ENCODE measurements around the gene RMI1.
A peak's percentile ranks its signal among the peaks of the same experiment; 100 is the strongest.
"Not testable (repeated sequence)": the region's sequence is repeated elsewhere in the genome, so short reads cannot be mapped to it uniquely, and the experiment has no call there.

RMI1 gene

DNA sequence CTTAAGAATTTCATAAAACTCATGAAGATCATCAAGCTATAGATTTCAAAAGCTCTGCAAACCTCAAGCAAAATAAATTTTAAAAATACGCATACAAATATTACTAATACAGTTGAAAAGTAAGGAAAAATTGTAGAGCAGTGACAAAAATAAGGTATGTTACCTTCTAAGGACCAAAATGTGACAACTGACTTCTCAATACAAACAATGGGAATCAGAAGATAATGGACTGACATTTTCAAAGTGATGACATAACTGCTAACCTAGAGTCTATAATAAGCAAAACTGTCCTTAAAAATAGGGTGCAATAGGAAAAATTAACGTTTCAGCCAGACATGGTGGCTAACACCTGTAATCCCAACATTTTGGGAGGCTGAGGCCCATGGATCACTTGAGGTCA lies 27.1 kb downstream of the RMI1 start:
- no peak for DNase-seq (ENCODE audit: low read depth)

DNA sequence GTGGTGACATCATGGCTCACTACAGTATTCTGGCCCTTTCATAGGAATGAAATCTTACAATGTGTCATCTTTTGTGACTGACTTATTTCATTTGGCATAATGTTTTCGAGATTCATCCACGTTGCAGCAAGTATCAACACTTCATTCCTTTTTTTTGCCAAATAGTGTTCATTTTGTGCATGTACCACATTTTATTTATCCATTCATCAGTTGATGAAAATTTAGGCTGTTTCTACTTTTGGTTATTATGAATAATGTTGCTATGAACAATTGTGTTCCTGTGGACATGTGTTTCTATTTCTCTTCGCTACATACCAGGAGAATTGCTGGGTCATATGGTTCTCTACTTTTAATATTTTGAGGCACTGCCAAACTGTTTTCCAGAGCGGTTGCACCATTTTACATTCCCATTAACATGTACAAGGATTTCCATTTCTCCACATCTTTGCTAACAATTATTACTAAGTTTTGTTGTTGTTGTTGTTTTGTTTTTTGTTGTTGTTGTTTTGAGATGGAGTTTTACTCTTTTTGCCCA lies 43.5 kb downstream of the RMI1 start:
- DNase-seq (ENCODE audit: low read depth): peak; percentile 60

DNA sequence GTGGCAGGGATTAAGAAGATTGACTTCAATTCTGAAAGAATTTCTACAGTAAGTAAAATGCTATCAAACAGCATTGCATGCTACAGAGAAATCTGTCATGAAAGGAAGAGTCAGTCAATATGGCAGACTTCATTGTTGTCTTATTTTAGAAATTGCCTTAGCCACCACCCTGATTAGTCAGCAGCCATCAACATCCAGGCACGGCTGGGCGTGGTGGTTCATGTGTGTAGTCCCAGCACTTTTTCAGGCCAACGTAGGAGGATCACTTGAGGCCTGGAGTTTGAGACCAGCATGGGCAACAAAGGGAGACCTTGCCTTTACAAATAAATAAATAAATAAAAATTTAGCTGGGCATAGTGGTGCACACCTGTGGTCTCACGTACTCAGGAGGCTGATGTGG lies 46.6 kb downstream of the RMI1 start:
- no peak for DNase-seq (ENCODE audit: low read depth)

DNA sequence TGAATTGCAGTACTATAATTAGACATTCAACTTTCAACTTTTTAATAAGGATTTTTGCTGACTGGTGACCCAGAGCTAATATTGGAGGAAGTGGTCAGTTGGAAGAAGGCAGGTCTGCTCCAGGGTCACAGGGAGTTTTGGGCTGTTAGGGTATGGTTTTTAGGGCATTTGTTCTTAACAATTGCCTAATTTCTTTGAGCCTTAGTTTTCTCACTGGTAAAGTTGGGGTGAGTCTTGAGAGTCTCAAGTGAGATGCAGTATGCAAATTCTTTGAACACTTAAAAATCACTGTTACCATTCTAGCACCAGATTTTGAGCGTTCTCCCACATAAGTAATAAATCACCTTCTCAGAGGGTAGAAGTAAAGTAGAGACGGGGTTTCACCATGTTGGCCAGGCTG lies 50.9 kb downstream of the RMI1 start:
- DNase-seq (ENCODE audit: low read depth): no peak

DNA sequence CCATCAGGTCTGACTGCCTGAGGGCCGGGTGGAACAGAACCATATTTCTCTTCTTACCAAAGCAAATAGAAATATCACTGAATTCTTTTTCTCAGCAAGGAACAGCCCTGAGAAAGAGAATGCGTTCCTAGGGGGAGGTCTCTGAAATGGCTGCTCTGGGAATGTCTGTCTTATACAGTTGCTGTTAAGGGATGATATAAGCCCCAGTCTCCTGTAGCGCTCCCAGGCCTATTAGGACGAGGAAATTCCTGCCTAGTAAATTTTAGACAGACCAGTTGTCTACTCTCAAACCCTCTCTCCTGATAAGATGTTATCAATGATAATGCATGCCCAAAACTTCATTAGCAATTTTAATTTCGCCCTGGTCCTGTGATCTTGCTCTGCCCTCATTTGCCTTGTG lies 61.3 kb downstream of the RMI1 start:
- DNase-seq (ENCODE audit: low read depth): not testable (repeated sequence)

DNA sequence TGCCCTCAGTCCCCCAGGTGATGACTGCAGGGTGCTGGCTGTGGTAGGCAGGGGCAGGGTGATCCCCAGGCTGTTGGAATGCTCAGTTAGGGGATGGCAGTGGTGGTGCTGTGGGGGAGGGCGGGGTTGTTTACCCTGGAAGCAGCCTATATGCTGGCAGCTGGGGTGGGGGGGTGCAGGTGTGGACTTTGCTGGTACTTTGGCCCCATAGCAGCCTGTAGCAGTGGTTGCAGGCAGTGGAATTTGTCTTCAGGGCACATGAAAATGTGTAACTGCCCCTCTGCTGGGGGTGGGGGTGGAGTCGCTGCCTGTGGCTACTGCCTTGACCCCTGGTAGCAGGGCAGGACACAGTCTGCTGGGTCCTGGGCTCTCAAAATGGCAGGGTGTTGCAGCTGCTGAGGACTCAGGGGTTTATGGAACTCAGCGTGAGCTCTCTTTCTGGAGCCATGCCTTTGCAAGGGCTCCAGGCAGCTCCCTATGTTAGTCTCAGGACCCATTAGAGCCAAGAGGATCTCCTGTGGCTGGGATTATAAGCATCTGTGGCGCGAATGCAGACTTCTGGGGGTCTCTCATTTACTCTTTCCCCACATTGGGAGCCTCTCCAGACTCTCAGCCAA lies 65.0 kb downstream of the RMI1 start:
- no peak for DNase-seq (ENCODE audit: low read depth)
